Stimulated activated CD8-positive, alpha-beta memory T cell treated with anti-CD3 and anti-CD28 coated beads, Interleukin-15, amount 100 ng/mL, for 1 hour (primary cell): Measurements from ENCODE around the gene TPSD1.
"Not testable (repeated sequence)": the region's sequence is repeated elsewhere in the genome, so short reads cannot be mapped to it uniquely, and the experiment has no call there.

ENCODE experiments used
- DNase-seq: peaks from one replicate; pipeline ENCODE4 v3.0.0-alpha.2; 2020; ENCODE audit warnings: low read depth

TPSD1 gene

GRCh38 chr16:1262846-1263221, 7.0 kb downstream of the TPSD1 start:
- DNase-seq: no peak

GRCh38 chr16:1263591-1264344, 7.9 kb downstream of the TPSD1 start:
- no peak for DNase-seq

- no peak for DNase-seq
Observed at GRCh38 chr16:1264345-1265089, 8.6 kb downstream of the TPSD1 start.

- no peak for DNase-seq
Observed at GRCh38 chr16:1265090-1265630, 9.3 kb downstream of the TPSD1 start.

GRCh38 chr16:1265826-1266225, 10.0 kb downstream of the TPSD1 start:
- no peak for DNase-seq

GRCh38 chr16:1269418-1269817, 13.5 kb downstream of the TPSD1 start:
- not testable (repeated sequence) for DNase-seq

GRCh38 chr16:1271380-1271723, 15.5 kb downstream of the TPSD1 start:
- no peak for DNase-seq

GRCh38 chr16:1271724-1272413, 16.0 kb downstream of the TPSD1 start:
- not testable (repeated sequence) for DNase-seq

- no peak for DNase-seq
Observed at GRCh38 chr16:1272453-1273198, 16.8 kb downstream of the TPSD1 start.

GRCh38 chr16:1273816-1274215, 17.9 kb downstream of the TPSD1 start:
- no peak for DNase-seq

- no peak for DNase-seq
Observed at GRCh38 chr16:1274767-1275166, 18.9 kb downstream of the TPSD1 start.

GRCh38 chr16:1275791-1276579, 20.1 kb downstream of the TPSD1 start:
- no peak for DNase-seq

GRCh38 chr16:1276580-1276878, 20.7 kb downstream of the TPSD1 start:
- DNase-seq: no peak

- DNase-seq: no peak
Observed at GRCh38 chr16:1277151-1277598, 21.3 kb downstream of the TPSD1 start.

- no peak for DNase-seq
Observed at GRCh38 chr16:1277617-1278282, 21.9 kb downstream of the TPSD1 start.

GRCh38 chr16:1278477-1278876, 22.6 kb downstream of the TPSD1 start:
- DNase-seq: no peak

- DNase-seq: no peak
Observed at GRCh38 chr16:1279081-1279944, 23.4 kb downstream of the TPSD1 start.

- no peak for DNase-seq
Observed at GRCh38 chr16:1279945-1280589, 24.2 kb downstream of the TPSD1 start.

- no peak for DNase-seq
Observed at GRCh38 chr16:1280783-1281182, 24.9 kb downstream of the TPSD1 start.
